NT2/D1 (cell line): ENCODE data around the gene IL16.

Experiments
- DNase-seq: peaks from one replicate; pipeline ENCODE4 v3.0.0-alpha.2; 2011; ENCODE audit warnings: low read depth, low spot score
- H3K27me3 ChIP-seq: 2 replicates; pipeline ENCODE4 v1.6.0; 2011; ENCODE audit warnings: mild to moderate bottlenecking; ENCODE audit not compliant: insufficient read length, insufficient read depth
- H3K36me3 ChIP-seq: 2 replicates; pipeline ENCODE4 v1.6.1; 2011; ENCODE audit warnings: mild to moderate bottlenecking, low read length, mixed read lengths; ENCODE audit not compliant: insufficient read depth, insufficient read length
- H3K4me1 ChIP-seq: 2 replicates; pipeline ENCODE4 v1.5.1; 2011; ENCODE audit not compliant: insufficient read depth, insufficient read length
- H3K4me3 ChIP-seq: 2 replicates; pipeline ENCODE4 v1.5.1; 2011; ENCODE audit warnings: low read depth; ENCODE audit not compliant: insufficient read length
- H3K9ac ChIP-seq: 2 replicates; pipeline ENCODE4 v1.6.0; 2011; ENCODE audit warnings: low read depth; ENCODE audit not compliant: insufficient read length
- H3K9me3 ChIP-seq: 2 replicates; pipeline ENCODE4 v1.5.1; 2011; ENCODE audit warnings: mild to moderate bottlenecking, low read length; ENCODE audit not compliant: insufficient read depth
- SUZ12 ChIP-seq: IDR thresholded peaks from 2 replicates; pipeline ENCODE4 v1.6.1; 2011; ENCODE audit not compliant: insufficient read length, insufficient read depth; ENCODE audit errors: extremely low read depth
- YY1 ChIP-seq: IDR thresholded peaks from 2 replicates; pipeline ENCODE4 v1.6.1; 2011; ENCODE audit not compliant: insufficient read length, insufficient read depth
- ZNF274 ChIP-seq: IDR thresholded peaks from 2 replicates; pipeline ENCODE4 v1.6.1; 2011; ENCODE audit warnings: mild to moderate bottlenecking, low read depth, low read length

Gene IL16

DNA sequence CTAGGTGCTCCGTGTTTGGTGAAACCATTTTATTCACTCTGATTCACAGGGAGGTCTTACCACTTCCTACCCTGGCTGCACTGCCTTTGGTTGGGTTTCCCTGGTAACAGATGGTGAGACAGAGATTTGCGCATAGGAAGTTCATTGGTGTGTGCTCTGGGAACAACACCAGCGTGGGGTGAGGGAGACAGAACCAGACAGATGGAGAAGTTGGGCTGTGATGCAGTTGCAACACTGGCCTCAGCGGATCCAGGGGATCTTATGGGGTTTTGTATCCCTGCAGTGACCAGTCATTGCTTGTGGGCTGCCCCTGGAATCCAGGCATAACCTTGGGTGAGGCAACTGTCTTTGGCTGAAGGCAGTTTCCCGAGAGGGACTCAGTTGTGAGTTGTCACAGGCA is 12.5 kb upstream of the IL16 start:
- H3K4me3 ChIP-seq = no peak overlapping the region
- TF ChIP-seq ZNF274 (no peak), YY1 (no peak), SUZ12 (no peak)
- no peaks in the 10 kb centered on the region for H3K9me3 ChIP-seq
- peaks cover 2% of the 10 kb centered on the region for H3K27me3 ChIP-seq
- no peak for DNase-seq
- no peaks in the 10 kb centered on the region for H3K4me1 ChIP-seq
- H3K36me3 ChIP-seq = no peaks in the 10 kb centered on the region
- H3K9ac ChIP-seq = no peak overlapping the region

DNA sequence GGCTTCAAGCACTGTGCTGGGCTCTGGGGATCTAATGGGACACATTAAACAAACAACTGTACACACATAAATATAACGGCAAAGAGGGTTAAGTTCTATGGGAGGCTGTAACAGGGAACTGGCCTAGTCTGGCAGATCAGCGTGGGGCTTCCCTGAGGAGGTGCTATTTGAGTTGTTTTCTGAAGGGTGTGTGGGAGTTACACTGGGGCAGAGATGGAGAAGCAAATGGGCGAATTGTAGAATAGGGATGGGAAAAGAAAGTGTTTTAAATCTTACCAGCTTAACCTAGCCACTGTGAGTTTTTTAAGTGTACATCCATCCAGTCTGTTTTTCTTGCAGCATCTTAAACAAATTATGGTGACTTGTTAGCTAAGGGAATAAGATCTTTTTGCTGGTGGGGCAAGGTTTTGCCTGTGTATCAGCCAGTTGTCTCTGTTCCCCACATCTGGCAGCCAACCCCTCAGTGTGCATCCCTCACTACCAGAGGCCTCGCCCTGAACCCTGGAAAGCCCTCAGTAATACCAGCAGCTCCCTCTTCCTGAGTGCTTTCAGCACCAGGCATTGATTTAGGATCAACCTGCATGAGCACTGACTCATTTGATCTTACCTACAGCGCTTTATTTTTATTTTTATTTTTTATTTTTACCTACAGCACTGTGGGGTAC is 10.9 kb upstream of the IL16 start:
- H3K4me1 ChIP-seq = no peaks in the 10 kb centered on the region
- H3K36me3 ChIP-seq = no peaks in the 10 kb centered on the region
- H3K9me3 ChIP-seq = no peaks in the 10 kb centered on the region
- H3K27me3 ChIP-seq = peaks cover 2% of the 10 kb centered on the region
- TF ChIP-seq YY1 (no peak), SUZ12 (no peak), ZNF274 (no peak)
- H3K9ac ChIP-seq = no peak overlapping the region
- no peak overlapping the region for H3K4me3 ChIP-seq
- no peak for DNase-seq

DNA sequence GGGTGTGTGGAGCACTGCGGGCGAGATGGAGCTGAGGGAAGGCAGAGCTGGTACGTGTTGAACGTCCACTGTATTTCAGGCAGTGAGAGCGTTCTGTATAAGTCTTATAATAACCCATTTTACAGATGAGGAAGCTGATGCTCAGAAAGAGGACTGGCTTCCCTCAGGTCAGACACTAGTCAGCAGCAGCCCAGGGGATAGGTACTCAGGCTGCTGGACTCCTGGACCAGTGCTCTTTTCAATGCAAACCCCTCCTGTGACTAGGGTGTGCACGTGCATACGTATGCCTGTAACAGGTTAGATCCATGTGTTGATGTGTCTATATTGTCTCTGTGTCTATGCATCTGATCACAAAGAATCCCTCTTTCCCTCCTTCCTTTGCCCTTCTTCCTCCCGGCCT is 8.3 kb upstream of the IL16 start:
- DNase-seq = no peak
- Histone ChIP-seq H3K9me3 (no peaks in the 10 kb centered on the region), H3K9ac (no peak overlapping the region), H3K4me1 (no peaks in the 10 kb centered on the region), H3K27me3 (peaks cover 2% of the 10 kb centered on the region), H3K4me3 (no peak overlapping the region), H3K36me3 (no peaks in the 10 kb centered on the region)
- TF ChIP-seq SUZ12 = no peak
- no peak for TF ChIP-seq ZNF274
- no peak for TF ChIP-seq YY1

DNA sequence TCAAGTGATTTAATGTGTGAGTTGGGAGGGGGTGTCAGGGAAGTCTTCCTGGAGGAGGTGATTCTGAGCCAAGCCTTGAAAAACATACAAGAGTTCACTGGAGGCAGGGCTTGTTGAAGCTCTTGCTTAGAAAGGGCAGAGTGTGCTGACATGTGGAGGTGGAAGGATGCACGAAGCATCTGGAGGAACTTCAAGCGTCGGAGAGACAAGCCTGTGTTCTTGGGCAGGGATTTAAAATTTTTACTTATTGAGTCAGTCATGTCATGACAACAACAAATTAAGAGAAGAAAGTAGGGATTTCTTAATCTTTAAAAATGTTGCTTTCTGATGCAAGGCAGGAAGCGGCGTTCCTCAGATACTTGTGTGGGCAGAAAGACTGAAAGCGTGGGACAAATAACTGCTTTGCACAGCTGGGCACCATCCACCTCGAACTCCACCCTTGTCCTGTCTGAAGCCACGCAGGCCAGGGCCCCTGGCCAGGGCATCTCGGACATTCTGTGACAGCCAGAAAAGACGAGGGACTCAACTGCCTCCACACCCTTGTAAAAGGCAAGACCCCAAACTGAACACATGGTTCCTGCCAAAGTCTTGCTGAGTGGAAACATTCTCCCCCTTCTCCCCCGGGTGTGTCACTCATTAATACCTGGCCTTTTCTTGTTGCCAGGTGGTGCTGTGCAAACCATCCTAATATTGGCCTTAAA is 6.9 kb upstream of the IL16 start:
- no peak for DNase-seq
- H3K4me3 ChIP-seq = no peak overlapping the region
- H3K27me3 ChIP-seq = peaks cover 2% of the 10 kb centered on the region
- H3K36me3 ChIP-seq = no peaks in the 10 kb centered on the region
- no peaks in the 10 kb centered on the region for H3K9me3 ChIP-seq
- no peak for TF ChIP-seq SUZ12
- no peak for TF ChIP-seq YY1
- no peak for TF ChIP-seq ZNF274
- H3K9ac ChIP-seq = no peak overlapping the region
- H3K4me1 ChIP-seq = no peaks in the 10 kb centered on the region

DNA sequence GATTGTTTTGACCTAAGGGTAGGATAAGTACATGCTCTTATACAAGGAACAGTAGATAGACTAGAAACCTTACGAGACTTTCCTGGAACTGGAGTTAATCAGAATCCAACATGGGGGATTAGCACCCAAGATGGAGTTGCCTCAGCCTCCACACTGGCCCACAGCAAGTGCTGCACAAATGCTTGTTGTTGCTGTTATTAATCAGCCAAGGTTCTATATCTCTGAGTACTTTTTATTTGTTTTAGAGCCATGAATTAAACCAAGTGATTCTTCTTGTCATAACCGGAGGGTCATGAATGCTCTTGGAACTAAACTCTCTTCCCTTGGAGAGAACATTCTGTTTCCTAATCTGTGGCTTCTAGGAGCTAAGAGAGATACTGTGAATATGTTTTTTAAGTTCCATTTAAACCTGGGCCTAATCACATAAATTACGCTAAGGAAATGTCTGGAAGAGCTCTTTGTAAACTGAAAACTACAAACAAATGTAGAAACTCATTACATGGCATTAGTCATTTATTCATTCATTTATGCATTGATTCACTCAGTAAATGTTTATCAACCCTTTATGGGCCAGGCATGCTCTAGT is 5.7 kb upstream of the IL16 start:
- Histone ChIP-seq H3K4me1 (peaks cover 3% of the 10 kb centered on the region), H3K36me3 (no peaks in the 10 kb centered on the region), H3K4me3 (no peak overlapping the region), H3K27me3 (peaks cover 2% of the 10 kb centered on the region), H3K9ac (no peak overlapping the region), H3K9me3 (no peaks in the 10 kb centered on the region)
- DNase-seq = no peak
- TF ChIP-seq YY1 = no peak
- TF ChIP-seq SUZ12 = no peak

DNA sequence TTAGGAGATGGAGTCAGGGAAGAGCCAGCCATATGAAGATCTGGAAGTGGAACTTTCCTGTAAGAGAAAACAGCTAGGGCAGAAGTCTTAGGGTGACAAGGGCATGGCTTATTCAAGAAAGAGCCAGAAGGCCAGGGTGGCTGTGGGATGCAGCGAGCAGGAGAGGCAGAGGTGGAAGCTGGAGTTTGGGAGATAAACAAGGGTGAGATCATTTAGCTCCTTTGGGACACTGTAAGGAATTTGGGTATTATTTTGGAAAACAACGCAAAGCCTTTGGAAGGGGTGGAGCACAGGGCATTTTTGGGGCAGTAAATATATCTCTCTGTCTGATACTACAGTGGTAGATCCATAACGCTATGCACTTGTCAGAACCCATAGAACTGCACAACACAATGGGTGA is 5.0 kb upstream of the IL16 start:
- no peak overlapping the region for H3K9ac ChIP-seq
- no peaks in the 10 kb centered on the region for H3K36me3 ChIP-seq
- no peak overlapping the region for H3K4me3 ChIP-seq
- DNase-seq = no peak
- peaks cover 2% of the 10 kb centered on the region for H3K27me3 ChIP-seq
- peaks cover 3% of the 10 kb centered on the region for H3K4me1 ChIP-seq
- TF ChIP-seq SUZ12 (no peak), ZNF274 (no peak), YY1 (no peak)
- no peaks in the 10 kb centered on the region for H3K9me3 ChIP-seq

DNA sequence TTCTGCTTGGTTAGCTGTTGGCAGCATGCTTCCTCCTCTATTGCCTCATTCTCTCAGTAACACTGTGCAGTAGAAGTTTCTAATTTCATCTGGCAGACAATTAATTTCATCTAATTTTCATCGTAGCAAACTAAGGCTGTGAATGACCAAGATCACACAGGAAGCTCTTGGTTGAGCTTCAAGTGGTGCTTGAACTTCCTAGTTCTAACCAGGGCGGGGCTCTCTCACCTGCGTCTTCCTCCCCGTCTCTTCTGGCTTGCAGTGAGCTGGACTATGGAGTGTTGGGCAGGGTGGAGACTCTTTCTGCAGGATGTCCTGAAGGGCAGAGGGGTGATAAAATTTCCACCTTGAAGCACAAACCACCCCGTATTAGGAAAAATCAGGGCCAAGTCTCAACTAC is 2.0 kb upstream of the IL16 start:
- H3K27me3 ChIP-seq = no peaks in the 10 kb centered on the region
- no peaks in the 10 kb centered on the region for H3K9me3 ChIP-seq
- H3K4me1 ChIP-seq = peaks cover 3% of the 10 kb centered on the region
- no peak overlapping the region for H3K9ac ChIP-seq
- H3K36me3 ChIP-seq = no peaks in the 10 kb centered on the region
- TF ChIP-seq YY1 = no peak
- no peak for TF ChIP-seq SUZ12
- TF ChIP-seq ZNF274 = no peak
- no peak for DNase-seq
- H3K4me3 ChIP-seq = no peak overlapping the region
